ENCODE measurements around the gene OR2T10.
"Not testable (repeated sequence)": the region's sequence is repeated elsewhere in the genome, so short reads cannot be mapped to it uniquely, and the experiment has no call there.

GRCh38 chr1:248641583-248641982 lies 44.1 kb upstream of the OR2T10 start:
- not testable (repeated sequence) for TF ChIP-seq CTCF, POLR2A (IDR thresholded peaks at IDR 0.05)

Measured in prostate gland (tissue), 2 donors.